ENCODE measurements around the gene NLGN1.

DNA sequence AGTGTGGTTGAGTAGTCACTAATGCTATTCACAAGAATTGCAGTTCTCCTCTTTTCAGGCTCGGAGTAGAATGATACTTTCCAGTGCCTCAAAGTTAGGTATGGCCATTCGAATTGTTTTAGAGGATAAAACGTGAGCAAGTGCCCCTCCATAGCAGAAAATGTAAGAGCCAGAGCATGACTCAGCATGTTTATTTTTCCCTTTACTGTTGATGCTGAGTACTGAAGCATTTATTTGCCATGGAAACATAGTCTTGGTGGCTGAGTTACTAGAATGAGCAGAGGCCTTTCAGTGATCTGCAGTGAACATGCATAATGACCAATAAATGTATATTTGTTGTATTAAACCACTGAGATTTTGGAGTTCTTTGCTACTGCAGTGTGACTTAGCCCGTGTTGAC, 540.6 kb downstream of the NLGN1 start:
- TF ChIP-seq ZC3H10 (CRISPR knock-in tag; IDR thresholded peaks at IDR 0.05) (no peak), PPARA (CRISPR knock-in tag; IDR thresholded peaks at IDR 0.05; ENCODE audit: borderline replicate concordance) (no peak), ZFP30 (CRISPR knock-in tag; IDR thresholded peaks at IDR 0.05) (no peak), SNAI2 (CRISPR knock-in tag; IDR thresholded peaks at IDR 0.05) (no peak), RARB (CRISPR knock-in tag; IDR thresholded peaks at IDR 0.05) (no peak), ARNTL (CRISPR knock-in tag; IDR thresholded peaks at IDR 0.05; ENCODE audit: borderline replicate concordance, low read depth) (no peak), GLIS3 (CRISPR knock-in tag; IDR thresholded peaks at IDR 0.05) (no peak), TCF4 (CRISPR knock-in tag; IDR thresholded peaks at IDR 0.05; ENCODE audit: borderline replicate concordance) (no peak), TOX (CRISPR knock-in tag; IDR thresholded peaks at IDR 0.05; ENCODE audit: borderline replicate concordance) (no peak)
- TF ChIP-seq, protein P1, sequence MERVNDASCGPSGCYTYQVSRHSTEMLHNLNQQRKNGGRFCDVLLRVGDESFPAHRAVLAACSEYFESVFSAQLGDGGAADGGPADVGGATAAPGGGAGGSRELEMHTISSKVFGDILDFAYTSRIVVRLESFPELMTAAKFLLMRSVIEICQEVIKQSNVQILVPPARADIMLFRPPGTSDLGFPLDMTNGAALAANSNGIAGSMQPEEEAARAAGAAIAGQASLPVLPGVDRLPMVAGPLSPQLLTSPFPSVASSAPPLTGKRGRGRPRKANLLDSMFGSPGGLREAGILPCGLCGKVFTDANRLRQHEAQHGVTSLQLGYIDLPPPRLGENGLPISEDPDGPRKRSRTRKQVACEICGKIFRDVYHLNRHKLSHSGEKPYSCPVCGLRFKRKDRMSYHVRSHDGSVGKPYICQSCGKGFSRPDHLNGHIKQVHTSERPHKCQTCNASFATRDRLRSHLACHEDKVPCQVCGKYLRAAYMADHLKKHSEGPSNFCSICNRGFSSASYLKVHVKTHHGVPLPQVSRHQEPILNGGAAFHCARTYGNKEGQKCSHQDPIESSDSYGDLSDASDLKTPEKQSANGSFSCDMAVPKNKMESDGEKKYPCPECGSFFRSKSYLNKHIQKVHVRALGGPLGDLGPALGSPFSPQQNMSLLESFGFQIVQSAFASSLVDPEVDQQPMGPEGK (CRISPR knock-in tag; IDR thresholded peaks at IDR 0.05; ENCODE audit: borderline replicate concordance), result no peak
- TF ChIP-seq, protein P2, sequence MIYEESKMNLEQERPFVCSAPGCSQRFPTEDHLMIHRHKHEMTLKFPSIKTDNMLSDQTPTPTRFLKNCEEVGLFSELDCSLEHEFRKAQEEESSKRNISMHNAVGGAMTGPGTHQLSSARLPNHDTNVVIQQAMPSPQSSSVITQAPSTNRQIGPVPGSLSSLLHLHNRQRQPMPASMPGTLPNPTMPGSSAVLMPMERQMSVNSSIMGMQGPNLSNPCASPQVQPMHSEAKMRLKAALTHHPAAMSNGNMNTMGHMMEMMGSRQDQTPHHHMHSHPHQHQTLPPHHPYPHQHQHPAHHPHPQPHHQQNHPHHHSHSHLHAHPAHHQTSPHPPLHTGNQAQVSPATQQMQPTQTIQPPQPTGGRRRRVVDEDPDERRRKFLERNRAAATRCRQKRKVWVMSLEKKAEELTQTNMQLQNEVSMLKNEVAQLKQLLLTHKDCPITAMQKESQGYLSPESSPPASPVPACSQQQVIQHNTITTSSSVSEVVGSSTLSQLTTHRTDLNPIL (CRISPR knock-in tag; IDR thresholded peaks at IDR 0.05; ENCODE audit: low read depth), result no peak
- TF ChIP-seq, protein P3, sequence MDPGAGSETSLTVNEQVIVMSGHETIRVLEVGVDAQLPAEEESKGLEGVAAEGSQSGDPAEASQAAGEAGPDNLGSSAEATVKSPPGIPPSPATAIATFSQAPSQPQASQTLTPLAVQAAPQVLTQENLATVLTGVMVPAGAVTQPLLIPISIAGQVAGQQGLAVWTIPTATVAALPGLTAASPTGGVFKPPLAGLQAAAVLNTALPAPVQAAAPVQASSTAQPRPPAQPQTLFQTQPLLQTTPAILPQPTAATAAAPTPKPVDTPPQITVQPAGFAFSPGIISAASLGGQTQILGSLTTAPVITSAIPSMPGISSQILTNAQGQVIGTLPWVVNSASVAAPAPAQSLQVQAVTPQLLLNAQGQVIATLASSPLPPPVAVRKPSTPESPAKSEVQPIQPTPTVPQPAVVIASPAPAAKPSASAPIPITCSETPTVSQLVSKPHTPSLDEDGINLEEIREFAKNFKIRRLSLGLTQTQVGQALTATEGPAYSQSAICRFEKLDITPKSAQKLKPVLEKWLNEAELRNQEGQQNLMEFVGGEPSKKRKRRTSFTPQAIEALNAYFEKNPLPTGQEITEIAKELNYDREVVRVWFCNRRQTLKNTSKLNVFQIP (CRISPR knock-in tag; IDR thresholded peaks at IDR 0.05; ENCODE audit: borderline replicate concordance, low read depth), result no peak
- TF ChIP-seq, protein P4, sequence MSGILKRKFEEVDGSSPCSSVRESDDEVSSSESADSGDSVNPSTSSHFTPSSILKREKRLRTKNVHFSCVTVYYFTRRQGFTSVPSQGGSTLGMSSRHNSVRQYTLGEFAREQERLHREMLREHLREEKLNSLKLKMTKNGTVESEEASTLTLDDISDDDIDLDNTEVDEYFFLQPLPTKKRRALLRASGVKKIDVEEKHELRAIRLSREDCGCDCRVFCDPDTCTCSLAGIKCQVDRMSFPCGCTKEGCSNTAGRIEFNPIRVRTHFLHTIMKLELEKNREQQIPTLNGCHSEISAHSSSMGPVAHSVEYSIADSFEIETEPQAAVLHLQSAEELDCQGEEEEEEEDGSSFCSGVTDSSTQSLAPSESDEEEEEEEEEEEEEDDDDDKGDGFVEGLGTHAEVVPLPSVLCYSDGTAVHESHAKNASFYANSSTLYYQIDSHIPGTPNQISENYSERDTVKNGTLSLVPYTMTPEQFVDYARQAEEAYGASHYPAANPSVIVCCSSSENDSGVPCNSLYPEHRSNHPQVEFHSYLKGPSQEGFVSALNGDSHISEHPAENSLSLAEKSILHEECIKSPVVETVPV (CRISPR knock-in tag; IDR thresholded peaks at IDR 0.05), result no peak
- TF ChIP-seq, protein P5, sequence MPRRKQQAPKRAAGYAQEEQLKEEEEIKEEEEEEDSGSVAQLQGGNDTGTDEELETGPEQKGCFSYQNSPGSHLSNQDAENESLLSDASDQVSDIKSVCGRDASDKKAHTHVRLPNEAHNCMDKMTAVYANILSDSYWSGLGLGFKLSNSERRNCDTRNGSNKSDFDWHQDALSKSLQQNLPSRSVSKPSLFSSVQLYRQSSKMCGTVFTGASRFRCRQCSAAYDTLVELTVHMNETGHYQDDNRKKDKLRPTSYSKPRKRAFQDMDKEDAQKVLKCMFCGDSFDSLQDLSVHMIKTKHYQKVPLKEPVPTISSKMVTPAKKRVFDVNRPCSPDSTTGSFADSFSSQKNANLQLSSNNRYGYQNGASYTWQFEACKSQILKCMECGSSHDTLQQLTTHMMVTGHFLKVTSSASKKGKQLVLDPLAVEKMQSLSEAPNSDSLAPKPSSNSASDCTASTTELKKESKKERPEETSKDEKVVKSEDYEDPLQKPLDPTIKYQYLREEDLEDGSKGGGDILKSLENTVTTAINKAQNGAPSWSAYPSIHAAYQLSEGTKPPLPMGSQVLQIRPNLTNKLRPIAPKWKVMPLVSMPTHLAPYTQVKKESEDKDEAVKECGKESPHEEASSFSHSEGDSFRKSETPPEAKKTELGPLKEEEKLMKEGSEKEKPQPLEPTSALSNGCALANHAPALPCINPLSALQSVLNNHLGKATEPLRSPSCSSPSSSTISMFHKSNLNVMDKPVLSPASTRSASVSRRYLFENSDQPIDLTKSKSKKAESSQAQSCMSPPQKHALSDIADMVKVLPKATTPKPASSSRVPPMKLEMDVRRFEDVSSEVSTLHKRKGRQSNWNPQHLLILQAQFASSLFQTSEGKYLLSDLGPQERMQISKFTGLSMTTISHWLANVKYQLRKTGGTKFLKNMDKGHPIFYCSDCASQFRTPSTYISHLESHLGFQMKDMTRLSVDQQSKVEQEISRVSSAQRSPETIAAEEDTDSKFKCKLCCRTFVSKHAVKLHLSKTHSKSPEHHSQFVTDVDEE (CRISPR knock-in tag; IDR thresholded peaks at IDR 0.05), result no peak

Data from SK-N-SH treated with all-trans-retinoic acid at 6 μM for 48 hours (cell line).